GM21360 (cell line): Measurements from ENCODE around the gene PIANP.
"Not testable (repeated sequence)": the region's sequence is repeated elsewhere in the genome, so short reads cannot be mapped to it uniquely, and the experiment has no call there.

Source experiments
- ATAC-seq: cut with Tn5 transposase; IDR thresholded peaks from one replicate; pipeline ENCODE4 v1.9.1; 2021; ENCODE audit warnings: mild to moderate bottlenecking, moderate library complexity; ENCODE audit not compliant: unreplicated experiment

Gene PIANP

DNA sequence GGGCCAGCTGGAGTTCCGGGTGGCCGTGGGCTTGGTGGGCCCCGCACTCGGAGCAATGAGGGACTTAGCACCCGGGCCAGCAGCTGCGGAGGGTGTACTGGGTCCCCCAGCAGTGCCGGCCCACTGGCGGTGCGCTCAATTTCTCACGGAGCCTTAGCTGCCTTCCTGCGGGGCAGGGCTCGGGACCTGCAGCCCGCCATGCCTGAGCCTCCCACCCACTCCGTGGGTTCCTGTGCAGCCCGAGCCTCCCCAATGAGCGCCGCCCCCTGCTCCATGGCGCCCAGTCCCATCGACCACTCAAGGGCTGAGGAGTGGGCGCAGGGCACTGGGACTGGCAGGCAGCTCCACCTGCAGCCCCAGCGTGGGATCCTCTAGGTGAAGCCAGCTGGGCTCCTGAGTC lies 7.7 kb upstream of the PIANP start:
- not testable (repeated sequence) for ATAC-seq

DNA sequence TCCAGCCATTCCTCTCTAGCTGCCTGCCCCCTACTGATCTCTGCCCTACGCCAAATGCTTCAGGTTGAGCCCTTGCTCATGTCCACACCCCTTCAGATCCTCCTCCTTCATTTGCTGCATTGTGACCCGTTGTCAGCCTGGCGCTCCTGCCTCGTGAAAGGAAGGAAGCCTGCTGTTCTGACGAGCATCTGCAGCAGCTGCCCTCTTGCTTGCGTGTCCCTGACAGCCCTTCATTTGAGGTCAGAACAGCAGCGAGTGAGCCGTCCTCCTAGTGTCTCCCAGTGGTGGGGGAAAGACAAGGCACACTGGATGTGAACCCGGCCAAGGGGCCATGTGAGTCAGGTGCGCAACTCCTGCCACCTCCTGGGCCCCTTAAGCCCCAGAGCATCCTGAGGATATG lies 3.0 kb upstream of the PIANP start:
- ATAC-seq: no peak

DNA sequence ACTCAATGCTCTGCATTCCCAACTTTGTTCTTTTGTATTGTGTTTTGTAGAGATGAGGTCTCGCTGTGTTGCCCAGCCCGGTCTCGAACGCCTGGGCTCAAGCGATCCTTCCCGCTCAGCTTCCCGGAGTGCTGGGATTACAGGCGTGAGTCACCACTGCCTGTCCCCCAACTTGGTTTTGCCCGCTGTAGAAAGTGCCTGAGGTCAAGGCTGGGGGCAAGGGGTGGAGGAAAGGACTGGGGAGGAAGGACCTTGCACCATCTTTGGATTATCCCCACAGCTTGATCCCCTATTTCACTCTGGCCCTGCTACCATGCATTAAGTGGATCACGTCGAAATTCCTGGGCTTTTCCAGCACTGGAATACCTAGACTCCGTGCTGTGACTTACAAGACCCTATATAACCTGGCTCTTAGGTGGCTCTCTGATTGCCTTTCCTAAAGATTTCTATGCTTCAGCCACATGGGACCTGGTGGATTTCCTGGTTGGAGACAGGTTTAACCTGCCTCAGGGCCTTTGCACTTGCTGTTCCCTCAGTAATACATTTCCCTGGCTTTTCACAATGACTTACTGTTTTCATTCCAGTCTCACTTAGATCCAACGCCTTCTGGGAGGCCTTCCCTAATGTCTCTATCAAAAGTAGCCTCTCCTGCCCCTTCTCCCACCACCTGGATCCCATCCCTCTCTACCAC lies 608 bp upstream of the PIANP start:
- ATAC-seq: no peak

- no peak for ATAC-seq
Measured at GRCh38 chr12:6699989-6700645, 498 bp downstream of the PIANP start.

GRCh38 chr12:6699259-6699988 lies 1.2 kb downstream of the PIANP start:
- no peak for ATAC-seq

DNA sequence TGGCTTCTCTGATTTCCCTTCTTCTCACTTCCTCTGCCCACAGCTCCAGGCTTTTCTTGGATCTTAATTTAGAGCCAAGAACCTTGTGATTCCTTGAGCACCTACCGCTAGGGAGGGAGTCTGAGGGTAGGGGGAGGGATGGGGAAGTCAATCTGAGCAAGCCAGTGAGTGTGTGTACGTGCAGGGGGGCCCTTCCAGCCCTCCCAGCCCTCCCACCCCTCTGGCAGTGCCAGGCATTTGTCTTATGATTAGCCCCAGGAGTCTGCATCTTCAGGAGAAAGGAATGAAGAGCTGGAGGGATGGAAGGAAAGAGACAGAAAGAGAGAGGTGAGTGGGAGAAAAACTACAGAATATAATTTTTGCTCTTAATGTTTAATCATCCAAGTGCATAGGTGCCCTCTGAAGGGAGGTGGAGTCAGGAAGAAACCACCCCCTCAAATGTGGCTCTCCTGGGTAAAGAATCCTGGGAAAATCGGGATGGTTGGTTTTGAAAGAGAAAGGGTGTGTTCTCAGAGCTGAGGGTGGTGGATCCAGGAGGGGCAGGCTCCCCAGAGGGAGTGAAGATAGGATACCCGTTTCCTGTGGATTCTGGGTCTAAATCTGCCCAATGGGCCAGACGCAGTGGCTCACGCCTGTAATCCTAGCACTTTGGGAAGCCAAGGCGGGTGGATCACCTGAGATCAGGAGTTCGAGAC lies 2.1 kb downstream of the PIANP start:
- ATAC-seq: no peak

DNA sequence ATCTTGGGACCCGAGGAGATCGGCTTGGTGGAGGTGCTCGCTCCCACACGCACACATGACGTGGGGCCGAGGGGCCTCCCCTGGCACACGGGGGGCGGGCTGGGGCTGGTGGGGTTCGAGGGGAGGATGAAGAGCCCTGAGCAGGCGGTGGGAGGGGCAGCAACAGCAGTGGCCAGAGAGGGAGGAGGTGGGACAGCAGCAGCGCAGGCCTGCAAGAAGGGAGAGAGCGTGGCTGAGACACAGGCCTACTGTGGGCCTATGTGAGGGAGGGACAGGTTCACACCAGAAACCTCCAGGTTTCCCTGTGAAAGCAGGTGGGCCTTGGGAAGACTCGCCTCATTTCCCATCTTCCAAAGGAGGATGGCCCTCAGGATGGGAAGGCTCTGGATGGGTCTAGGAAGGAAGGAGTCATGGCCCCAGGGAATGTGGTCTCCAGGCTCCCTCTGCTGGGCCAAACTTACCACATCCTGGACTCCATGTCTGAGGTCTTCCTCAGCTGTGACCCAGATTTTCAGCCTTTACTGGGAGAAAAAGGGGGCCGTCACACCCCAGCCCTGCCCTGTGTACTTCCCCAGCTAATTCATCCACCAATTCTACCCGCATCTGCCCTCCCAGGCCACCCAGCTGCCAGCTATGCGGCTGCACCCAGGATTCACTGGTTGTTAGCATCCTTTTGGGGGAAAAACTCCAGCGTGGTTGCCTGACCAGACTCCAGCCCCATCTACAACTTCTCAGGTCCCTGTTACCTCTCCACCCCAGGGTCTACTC lies 2.8 kb downstream of the PIANP start:
- ATAC-seq: no peak

DNA sequence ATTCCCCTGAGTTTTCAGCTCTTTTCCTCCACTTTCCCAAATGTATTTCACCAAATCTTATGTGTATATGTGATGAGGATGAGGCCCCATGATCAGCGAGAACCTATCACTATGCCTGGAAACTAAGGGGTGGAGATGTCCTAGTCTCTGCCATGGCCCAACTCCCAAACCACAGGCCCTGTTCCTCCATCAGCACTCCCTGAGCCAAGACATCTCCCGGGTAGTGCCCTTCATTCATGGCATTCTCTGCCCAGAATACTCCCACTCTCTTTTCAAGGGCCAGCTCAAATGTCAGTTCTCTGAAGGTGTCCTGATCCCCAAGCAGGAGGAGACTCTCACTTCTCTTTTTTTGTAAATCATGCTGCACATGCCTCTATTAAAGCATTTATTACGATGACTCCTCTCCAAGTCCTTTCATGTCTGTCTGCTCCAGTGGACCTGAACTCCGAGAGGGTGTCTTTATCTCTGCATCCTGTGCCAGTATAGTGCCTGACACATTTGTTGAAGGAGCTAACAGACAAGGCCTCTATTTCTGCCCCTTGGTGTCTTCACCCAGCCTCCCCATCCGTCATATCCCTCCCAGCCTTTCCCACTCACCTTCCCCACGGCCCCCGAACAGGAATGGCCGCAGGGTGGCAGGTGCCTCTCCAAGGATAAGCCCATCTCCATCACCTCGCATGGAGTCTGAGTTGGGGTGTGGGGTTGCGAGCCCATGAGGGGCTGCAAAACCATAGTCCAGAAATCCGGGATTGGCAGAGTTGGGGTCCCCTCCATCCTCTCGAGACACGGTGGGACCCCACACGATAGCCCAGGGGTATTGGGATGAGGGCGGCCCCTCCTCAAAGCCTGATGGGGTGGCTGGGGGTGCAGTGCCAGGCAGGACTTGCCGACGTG lies 3.7 kb downstream of the PIANP start:
- no peak for ATAC-seq

- ATAC-seq: no peak
Measured at GRCh38 chr12:6695313-6696045, 5.1 kb downstream of the PIANP start.

GRCh38 chr12:6694701-6695100 lies 5.9 kb downstream of the PIANP start:
- no peak for ATAC-seq

DNA sequence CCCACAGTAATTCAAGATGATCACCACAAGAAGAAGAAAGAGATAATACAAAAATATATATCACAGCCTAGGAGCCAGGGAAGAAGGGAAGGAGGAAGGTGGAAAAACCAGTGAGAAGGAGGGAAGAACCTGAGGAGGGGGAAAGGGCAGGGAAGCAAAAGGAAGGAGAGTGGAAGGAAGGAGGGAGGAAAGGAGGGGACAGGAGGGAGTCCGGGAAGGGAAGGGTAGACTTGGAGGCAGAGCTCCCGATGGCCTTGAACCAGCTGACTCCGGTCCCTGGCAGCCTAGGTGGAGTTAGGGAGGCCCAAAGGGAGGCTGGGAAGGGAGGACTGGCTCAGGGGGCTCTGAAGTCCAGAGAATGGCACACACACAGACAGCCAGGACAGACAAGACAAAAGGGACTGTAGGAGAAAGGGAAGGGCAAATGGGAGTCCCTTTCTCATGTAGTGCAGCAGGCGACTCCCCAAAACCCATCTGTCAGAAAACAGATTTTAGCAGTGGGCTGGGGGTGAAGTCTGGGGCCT lies 6.7 kb downstream of the PIANP start:
- no peak for ATAC-seq

GRCh38 chr12:6692888-6693287 lies 7.7 kb downstream of the PIANP start:
- ATAC-seq: no peak

GRCh38 chr12:6691473-6691872 lies 9.1 kb downstream of the PIANP start:
- ATAC-seq: no peak

- peak; percentile 72 for ATAC-seq
Measured at GRCh38 chr12:6688999-6689882, 11.4 kb downstream of the PIANP start, which contains the start of gene ZNF384. TSS of gene ZNF384 (minus strand) at chr12:6689375. CDS start at chr12:6679520, 9,855 bp downstream.

GRCh38 chr12:6688543-6688998 lies 12.0 kb downstream of the PIANP start:
- ATAC-seq: peak; percentile 14

GRCh38 chr12:6685814-6686213 lies 14.8 kb downstream of the PIANP start:
- ATAC-seq: no peak

GRCh38 chr12:6684609-6685008 lies 16.0 kb downstream of the PIANP start:
- no peak for ATAC-seq

- ATAC-seq: no peak
Measured at GRCh38 chr12:6676962-6677361, 23.7 kb downstream of the PIANP start.
